GM23338 (cell line): ENCODE results near the gene MIPEP. TPM values are rescaled to one million over a fixed set of nuclear protein-coding genes. Genes with fewer than 3 reads are reported as not detected.
"Not testable (repeated sequence)": the region's sequence is repeated elsewhere in the genome, so short reads cannot be mapped to it uniquely, and the experiment has no call there.

Experiments
- ATAC-seq: fragments of 200-7000 bp; cut with Tn5 transposase; 3 replicates; pipeline ENCODE4 v1.9.1; 2020
- DNase-seq: peaks from one replicate; pipeline ENCODE4 v3.0.0-alpha.2; 2015; ENCODE audit warnings: low spot score
- H2AFZ ChIP-seq: fragments of 200-600 bp; sonication (generic); 2 replicates; pipeline ENCODE4 v1.8.0; 2016; ENCODE audit warnings: antibody characterized with exemption, mild to moderate bottlenecking, moderate library complexity
- H3F3A ChIP-seq: fragments of 200-600 bp; sonication (generic); replicated peaks from 2 replicates; pipeline ENCODE4 v1.8.0; 2017; ENCODE audit warnings: antibody characterized with exemption, mixed run types, low read depth
- H3K27ac ChIP-seq: fragments of 200-600 bp; sonication (generic); 2 replicates; pipeline ENCODE4 v1.6.1; 2016; ENCODE audit warnings: low read depth
- H3K27me3 ChIP-seq: fragments of 200-600 bp; sonication (generic); 2 replicates; pipeline ENCODE4 v1.8.0; 2016; ENCODE audit warnings: mild to moderate bottlenecking, mixed run types, moderate library complexity; ENCODE audit not compliant: insufficient read depth
- H3K36me3 ChIP-seq: fragments of 200-600 bp; sonication (generic); 2 replicates; pipeline ENCODE4 v1.8.0; 2016; ENCODE audit warnings: mild to moderate bottlenecking; ENCODE audit not compliant: insufficient read depth
- H3K4me1 ChIP-seq: fragments of 200-600 bp; sonication (generic); 2 replicates; pipeline ENCODE4 v1.8.0; 2016; ENCODE audit warnings: mild to moderate bottlenecking, moderate library complexity; ENCODE audit not compliant: insufficient read depth
- H3K4me2 ChIP-seq: fragments of 200-600 bp; sonication (generic); 2 replicates; pipeline ENCODE4 v1.7.1; 2017; ENCODE audit warnings: mixed run types
- H3K4me3 ChIP-seq: fragments of 200-600 bp; sonication (generic); 2 replicates; pipeline ENCODE4 v1.6.1; 2016; ENCODE audit warnings: mixed run types
- H3K79me2 ChIP-seq: fragments of 200-600 bp; sonication (generic); replicated peaks from 2 replicates; pipeline ENCODE4 v1.8.0; 2017; ENCODE audit warnings: mild to moderate bottlenecking; ENCODE audit not compliant: insufficient read depth
- H3K9me2 ChIP-seq: fragments of 200-600 bp; sonication (generic); 2 replicates; pipeline ENCODE4 v1.8.0; 2017; ENCODE audit not compliant: insufficient read depth
- H4K20me1 ChIP-seq: fragments of 200-600 bp; sonication (generic); replicated peaks from 2 replicates; pipeline ENCODE4 v1.8.0; 2017; ENCODE audit warnings: mild to moderate bottlenecking; ENCODE audit not compliant: insufficient read depth
- H3K27ac Mint-ChIP-seq: 2 replicates; pipeline ENCODE4 v1.8.0; 2020; ENCODE audit warnings: inconsistent platforms, mild to moderate bottlenecking, moderate library complexity, mixed read lengths
- H3K27me3 Mint-ChIP-seq: 3 replicates; pipeline ENCODE4 v1.8.0; 2022; ENCODE audit warnings: low read depth, mild to moderate bottlenecking, moderate library complexity, mixed read lengths, inconsistent platforms; ENCODE audit not compliant: insufficient read depth, poor library complexity
- H3K36me3 Mint-ChIP-seq: 3 replicates; pipeline ENCODE4 v1.8.0; 2021; ENCODE audit warnings: low read depth, mild to moderate bottlenecking, inconsistent platforms, moderate library complexity, mixed read lengths
- H3K4me1 Mint-ChIP-seq: 3 replicates; pipeline ENCODE4 v1.8.0; 2020; ENCODE audit warnings: mild to moderate bottlenecking, inconsistent platforms, mixed read lengths
- H3K4me3 Mint-ChIP-seq: 3 replicates; pipeline ENCODE4 v1.8.0; 2021; ENCODE audit warnings: moderate library complexity, mild to moderate bottlenecking, inconsistent platforms, mixed read lengths
- H3K9me3 Mint-ChIP-seq: 3 replicates; pipeline ENCODE4 v1.8.0; 2020; ENCODE audit warnings: moderate library complexity, mild to moderate bottlenecking, inconsistent platforms, mixed read lengths
- CTCF ChIP-seq, 2 experiments: fragments of 200-600 bp in 1 of 2; sonication (generic) in 1 of 2; conservative IDR thresholded peaks; 2 replicates each; pipeline versions ENCODE4 v1.5.1 to v1.6.1; 2016 to 2017; ENCODE audit warnings: antibody characterized with exemption in 2 of 2, low read depth in 2 of 2, mild to moderate bottlenecking in 2 of 2, moderate library complexity in 1 of 2
- ETS1 ChIP-seq: IDR thresholded peaks from 2 replicates; pipeline ENCODE4 v1.6.1; 2016; ENCODE audit warnings: antibody characterized with exemption
- EZH2 ChIP-seq: fragments of 200-600 bp; sonication (generic); IDR thresholded peaks from one replicate; pipeline ENCODE4 v1.8.0; 2017; ENCODE audit warnings: antibody characterized with exemption, mild to moderate bottlenecking, low read depth; ENCODE audit not compliant: unreplicated experiment
- EZH2phosphoT487 ChIP-seq: fragments of 200-600 bp; sonication (generic); IDR thresholded peaks from one replicate; pipeline ENCODE4 v1.8.1; 2018; ENCODE audit warnings: antibody characterized with exemption; ENCODE audit not compliant: unreplicated experiment
- ZNF331 ChIP-seq: fragments of 250-450 bp; sonication (Bioruptor Pico); IDR thresholded peaks from 2 replicates; pipeline ENCODE4 v1.5.0; 2020; ENCODE audit warnings: low read depth, mild to moderate bottlenecking, moderate library complexity
- polyA plus RNA-seq: library from polyadenylated mRNA; unstranded; fragments of >200 nt; fragmentation: Nextera tagmentation; extraction: Ambion mirVana; gene quantifications from 2 replicates; pipeline ENCODE4 v1.2.1, GENCODE V29; 2016
- total RNA-seq: library from RNA; depleted of rRNA; stranded (reverse); fragments of >200 nt; shearing (Covaris generic); gene quantifications from 2 replicates; pipeline ENCODE4 v1.2.3, GENCODE V29; 2014

The MIPEP gene
- total and polyA plus RNA-seq, 2 experiments from 2014 or later, result 20.8 to 22.5 TPM

DNA sequence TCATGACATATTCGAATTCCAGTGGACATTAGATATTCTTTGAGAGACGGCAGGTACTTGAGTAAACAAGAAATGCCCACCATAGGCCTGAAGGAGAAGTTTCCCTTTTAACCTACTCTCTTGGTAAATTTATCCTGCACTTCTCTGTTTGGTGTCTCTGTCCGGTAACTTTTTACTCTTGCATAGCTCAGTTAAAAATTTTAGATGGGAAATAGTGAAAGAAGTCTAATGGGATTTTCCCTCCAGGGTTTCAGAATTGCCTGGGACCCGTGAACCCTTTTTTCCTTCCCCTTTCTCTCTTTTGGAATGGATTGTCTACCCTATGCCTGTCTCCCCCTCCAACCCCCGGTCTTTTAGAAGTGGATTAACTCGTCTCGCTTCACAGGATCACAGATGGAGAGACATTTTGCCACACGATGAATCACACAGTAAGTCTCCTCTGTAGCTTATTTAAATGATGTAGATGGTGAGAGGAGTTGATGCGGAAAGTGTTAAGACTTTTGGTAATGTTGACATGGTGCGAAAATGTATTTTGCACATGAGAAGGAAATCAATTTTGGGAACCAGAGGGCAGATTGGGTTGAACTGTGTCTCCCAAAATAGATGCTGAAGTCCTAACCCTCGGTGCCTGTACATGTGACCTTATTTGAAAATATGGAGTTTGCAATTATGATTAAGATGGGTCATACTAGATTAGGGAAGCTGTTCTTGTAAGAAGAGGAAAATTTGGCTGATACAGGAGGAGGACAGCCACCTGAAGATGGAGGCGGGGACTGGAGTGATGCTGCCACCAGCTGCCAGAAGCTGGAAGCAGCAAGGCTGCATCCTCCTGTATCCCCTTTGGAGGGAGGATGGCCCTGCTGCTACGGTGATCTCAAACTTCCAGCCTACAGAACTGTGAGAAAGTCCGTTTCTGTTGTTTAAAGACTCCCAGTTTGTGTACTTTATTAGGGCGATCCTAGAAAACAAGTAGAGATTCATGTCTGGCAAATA, 711 bp upstream of the MIPEP start:
- peaks cover 3% of the 10 kb centered on the region; the same call in 1 of the 3 replicates for H3K36me3 Mint-ChIP-seq
- H3K27me3 Mint-ChIP-seq, result peaks cover 3% of the 10 kb centered on the region
- no peak overlapping the region for H3K27ac ChIP-seq
- no peaks in the 10 kb centered on the region for H3K9me2 ChIP-seq
- H2AFZ ChIP-seq, result peak overlapping the region; percentile 87
- no peaks in the 10 kb centered on the region for H3K9me3 Mint-ChIP-seq
- no peaks in the 10 kb centered on the region for H4K20me1 ChIP-seq
- H3K4me3 Mint-ChIP-seq, result peak overlapping the region; percentile 86
- DNase-seq, result peak; percentile 8
- peak overlapping the region; percentile 70 for H3K4me2 ChIP-seq
- H3K4me3 ChIP-seq, result peak overlapping the region; percentile 91
- TF ChIP-seq EZH2 (no peak), CTCF (conservative IDR thresholded peaks at IDR 0.05; ENCODE audit: low read depth in 2 of 2) (peak; percentile 45 to 50), ETS1 (no peak), EZH2phosphoT487 (no peak), ZNF331 (no peak)
- 0 out of 2 replicates have a peak, but pooled peaks cover 6% of the 10 kb centered on the region for H3K79me2 ChIP-seq
- peaks cover 16% of the 10 kb centered on the region for H3K4me1 Mint-ChIP-seq
- ATAC-seq, result peak; percentile 67
- H3K4me1 ChIP-seq, result peaks cover 9% of the 10 kb centered on the region
- H3F3A ChIP-seq, result no peaks in the 10 kb centered on the region
- H3K27ac Mint-ChIP-seq, result no peak overlapping the region
- peaks cover 2% of the 10 kb centered on the region; the same call in 1 of the 2 replicates for H3K36me3 ChIP-seq
- H3K27me3 ChIP-seq, result no peaks in the 10 kb centered on the region

GRCh38 chr13:23884361-23884760, 4.8 kb downstream of the MIPEP start:
- H3K9me2 ChIP-seq, ATAC-seq: not testable (repeated sequence)

More at GRCh38 chr13:23884361-23884760, 4.8 kb downstream of the MIPEP start:
- H3K9me3 Mint-ChIP-seq, H3K27ac Mint-ChIP-seq, H3K4me1 ChIP-seq, H4K20me1 ChIP-seq, H3K36me3 ChIP-seq, H3K4me3 Mint-ChIP-seq, H3K4me3 ChIP-seq, H3K27ac ChIP-seq, H3K27me3 Mint-ChIP-seq, H3F3A ChIP-seq, H3K4me1 Mint-ChIP-seq, DNase-seq, H3K79me2 ChIP-seq, H2AFZ ChIP-seq, H3K4me2 ChIP-seq, H3K27me3 ChIP-seq: not testable (repeated sequence)
- H3K36me3 Mint-ChIP-seq, result peaks cover 24% of the 10 kb centered on the region; the same call in 2 of the 3 replicates
